ENCODE measurements around the gene TSPYL6. TPM values are rescaled to one million over a fixed set of nuclear protein-coding genes. Genes with fewer than 3 reads are reported as not detected.

TSPYL6 gene
- total RNA-seq, 1 experiment from 2014 or later = not detected

- TF ChIP-seq E2F5 (CRISPR knock-in tag; IDR thresholded peaks at IDR 0.05) (no peak), ZNF232 (CRISPR knock-in tag; IDR thresholded peaks at IDR 0.05) (no peak), GRHL2 (CRISPR knock-in tag; IDR thresholded peaks at IDR 0.05; ENCODE audit: insufficient replicate concordance, severe bottlenecking) (no peak), ERG (CRISPR knock-in tag; IDR thresholded peaks at IDR 0.05) (no peak), NFYB (CRISPR knock-in tag; conservative IDR thresholded peaks at IDR 0.05; ENCODE audit: low read depth) (no peak), ELF4 (CRISPR knock-in tag; IDR thresholded peaks at IDR 0.05; ENCODE audit: low read depth) (no peak), RORB (CRISPR knock-in tag; IDR thresholded peaks at IDR 0.05) (no peak), CBFB (CRISPR knock-in tag; IDR thresholded peaks at IDR 0.05; ENCODE audit: low read depth) (no peak), NR1H2 (CRISPR knock-in tag; IDR thresholded peaks at IDR 0.05) (no peak), ZNF121 (CRISPR knock-in tag; IDR thresholded peaks at IDR 0.05) (no peak), ESRRA (CRISPR knock-in tag; IDR thresholded peaks at IDR 0.05; ENCODE audit: borderline replicate concordance) (no peak)
- TF ChIP-seq, protein P1, sequence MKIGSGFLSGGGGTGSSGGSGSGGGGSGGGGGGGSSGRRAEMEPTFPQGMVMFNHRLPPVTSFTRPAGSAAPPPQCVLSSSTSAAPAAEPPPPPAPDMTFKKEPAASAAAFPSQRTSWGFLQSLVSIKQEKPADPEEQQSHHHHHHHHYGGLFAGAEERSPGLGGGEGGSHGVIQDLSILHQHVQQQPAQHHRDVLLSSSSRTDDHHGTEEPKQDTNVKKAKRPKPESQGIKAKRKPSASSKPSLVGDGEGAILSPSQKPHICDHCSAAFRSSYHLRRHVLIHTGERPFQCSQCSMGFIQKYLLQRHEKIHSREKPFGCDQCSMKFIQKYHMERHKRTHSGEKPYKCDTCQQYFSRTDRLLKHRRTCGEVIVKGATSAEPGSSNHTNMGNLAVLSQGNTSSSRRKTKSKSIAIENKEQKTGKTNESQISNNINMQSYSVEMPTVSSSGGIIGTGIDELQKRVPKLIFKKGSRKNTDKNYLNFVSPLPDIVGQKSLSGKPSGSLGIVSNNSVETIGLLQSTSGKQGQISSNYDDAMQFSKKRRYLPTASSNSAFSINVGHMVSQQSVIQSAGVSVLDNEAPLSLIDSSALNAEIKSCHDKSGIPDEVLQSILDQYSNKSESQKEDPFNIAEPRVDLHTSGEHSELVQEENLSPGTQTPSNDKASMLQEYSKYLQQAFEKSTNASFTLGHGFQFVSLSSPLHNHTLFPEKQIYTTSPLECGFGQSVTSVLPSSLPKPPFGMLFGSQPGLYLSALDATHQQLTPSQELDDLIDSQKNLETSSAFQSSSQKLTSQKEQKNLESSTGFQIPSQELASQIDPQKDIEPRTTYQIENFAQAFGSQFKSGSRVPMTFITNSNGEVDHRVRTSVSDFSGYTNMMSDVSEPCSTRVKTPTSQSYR (CRISPR knock-in tag; IDR thresholded peaks at IDR 0.05) = no peak
- TF ChIP-seq, protein P2, sequence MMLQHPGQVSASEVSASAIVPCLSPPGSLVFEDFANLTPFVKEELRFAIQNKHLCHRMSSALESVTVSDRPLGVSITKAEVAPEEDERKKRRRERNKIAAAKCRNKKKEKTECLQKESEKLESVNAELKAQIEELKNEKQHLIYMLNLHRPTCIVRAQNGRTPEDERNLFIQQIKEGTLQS (CRISPR knock-in tag; conservative IDR thresholded peaks at IDR 0.05) = no peak
- ChIA-PET CTCF (no interaction called here), POLR2A (no interaction called here)
- H3K9me3 Mint-ChIP-seq = no peaks in the 10 kb centered on the region
- H3K4me3 Mint-ChIP-seq = no peak overlapping the region; the same call in 1 of the 2 replicates
- H3K4me1 Mint-ChIP-seq = peaks cover 28% of the 10 kb centered on the region
- H3K36me3 Mint-ChIP-seq = no peaks in the 10 kb centered on the region
- ATAC-seq (peak; percentile 38; the same call in 1 of the 2 replicates), DNase-seq (ENCODE audit: low spot score) (peak; percentile 17)
- peaks cover 99% of the 10 kb centered on the region for H3K27me3 Mint-ChIP-seq (ENCODE audit: low read depth)
- no peak overlapping the region for H3K27ac Mint-ChIP-seq
Observed at GRCh38 chr2:54289917-54290316, 33.9 kb upstream of the TSPYL6 start.

DNA sequence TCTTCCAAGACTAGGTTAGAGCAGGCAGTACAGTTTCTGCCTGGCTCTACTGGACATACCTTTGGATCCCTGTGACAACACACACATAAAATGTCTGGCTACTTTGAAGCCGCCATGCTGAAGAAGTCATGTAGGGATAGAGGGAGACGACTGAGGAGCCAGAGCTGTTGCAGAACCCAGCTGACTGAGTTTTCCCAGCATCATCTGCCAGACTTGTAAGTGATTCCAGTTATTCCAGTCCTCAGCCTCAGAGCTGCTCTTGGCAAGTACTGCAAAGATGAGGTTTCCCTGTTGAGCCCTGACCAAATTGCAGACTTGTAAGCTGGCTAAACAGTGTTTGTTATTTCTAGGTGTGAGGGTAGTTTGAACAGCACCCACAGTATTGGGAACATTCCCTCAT, 31.5 kb upstream of the TSPYL6 start:
- POLR2A ChIA-PET = no interaction called here
- no peak for DNase-seq (ENCODE audit: low spot score)
- ATAC-seq = no peak

More for the DNA sequence above, 31.5 kb upstream of the TSPYL6 start:
- H3K4me3 Mint-ChIP-seq = no peak overlapping the region
- CTCF ChIA-PET = interaction anchor here (0.6 kb wide), 1 partner anchor 180 kb away, joined by 3 read pairs; no protein-coding TSS in a partner anchor
- H3K4me1 Mint-ChIP-seq = peaks cover 28% of the 10 kb centered on the region
- no peak for TF ChIP-seq GTF2I (CRISPR knock-in tag; conservative IDR thresholded peaks at IDR 0.05)
- TF ChIP-seq ELF4 (CRISPR knock-in tag; IDR thresholded peaks at IDR 0.05; ENCODE audit: low read depth) = no peak
- TF ChIP-seq, protein P1 (CRISPR knock-in tag; IDR thresholded peaks at IDR 0.05) = no peak
- TF ChIP-seq ZNF416 (CRISPR knock-in tag; IDR thresholded peaks at IDR 0.05) = no peak
- TF ChIP-seq TEAD1 (CRISPR knock-in tag; IDR thresholded peaks at IDR 0.05) = no peak
- TF ChIP-seq USF1 (CRISPR knock-in tag; IDR thresholded peaks at IDR 0.05) = no peak
- no peak for TF ChIP-seq MAX (CRISPR knock-in tag; IDR thresholded peaks at IDR 0.05)
- TF ChIP-seq ERG (CRISPR knock-in tag; IDR thresholded peaks at IDR 0.05) = no peak
- TF ChIP-seq KAT7 (CRISPR knock-in tag; IDR thresholded peaks at IDR 0.05; ENCODE audit: borderline replicate concordance) = no peak
- TF ChIP-seq JUN (CRISPR knock-in tag; IDR thresholded peaks at IDR 0.05) = no peak
- no peak for TF ChIP-seq SP1 (CRISPR knock-in tag; conservative IDR thresholded peaks at IDR 0.05)
- no peak for TF ChIP-seq ZNF138 (CRISPR knock-in tag; conservative IDR thresholded peaks at IDR 0.05)
- TF ChIP-seq SMAD4 (CRISPR knock-in tag; IDR thresholded peaks at IDR 0.05) = no peak
- TF ChIP-seq ESRRA (CRISPR knock-in tag; IDR thresholded peaks at IDR 0.05; ENCODE audit: borderline replicate concordance) = no peak
- no peak for TF ChIP-seq NFATC4 (CRISPR knock-in tag; IDR thresholded peaks at IDR 0.05)
- TF ChIP-seq HMGA2 (CRISPR knock-in tag; IDR thresholded peaks at IDR 0.05) = no peak
- no peak overlapping the region for H3K27ac Mint-ChIP-seq
- H3K36me3 Mint-ChIP-seq = no peaks in the 10 kb centered on the region
- peaks cover 83% of the 10 kb centered on the region for H3K27me3 Mint-ChIP-seq (ENCODE audit: low read depth)
- no peaks in the 10 kb centered on the region for H3K9me3 Mint-ChIP-seq

Measured in WTC11 (cell line).